Ectodermal cell (in vitro differentiated cells): ENCODE data around the gene MBD6.

ENCODE experiments used
- H3K27ac ChIP-seq: 2 replicates; pipeline ENCODE4 v1.7.0; 2013; ENCODE audit warnings: mild to moderate bottlenecking, low read depth, low read length; ENCODE audit not compliant: insufficient read depth, poor library complexity, severe bottlenecking
- H3K27me3 ChIP-seq: 2 replicates; pipeline ENCODE4 v1.7.0; 2013; ENCODE audit warnings: mild to moderate bottlenecking, low read length; ENCODE audit not compliant: insufficient read depth, control insufficient read depth, poor library complexity, severe bottlenecking
- H3K36me3 ChIP-seq: one replicate; pipeline ENCODE4 v1.7.0; 2013; ENCODE audit warnings: low read length; ENCODE audit not compliant: control insufficient read depth, insufficient read depth
- H3K4me1 ChIP-seq: one replicate; pipeline ENCODE4 v1.7.0; 2013; ENCODE audit warnings: low read length; ENCODE audit not compliant: control insufficient read depth, insufficient read depth
- H3K4me3 ChIP-seq: 2 replicates; pipeline ENCODE4 v1.7.0; 2013; ENCODE audit warnings: low read depth, low read length, control low read depth; ENCODE audit not compliant: insufficient read depth
- H3K9me3 ChIP-seq: 2 replicates; pipeline ENCODE4 v1.7.0; 2013; ENCODE audit warnings: mild to moderate bottlenecking, low read length, moderate library complexity; ENCODE audit not compliant: control insufficient read depth
- WGBS, 2 experiments: methylation state at CpG; one replicate each; pipeline ENCODE4 v1.1.7; 2013; ENCODE audit warnings: missing lambda C conversion rate in 2 of 2; 5-methylcytosine and 5-hydroxymethylcytosine counted together

Gene MBD6

DNA sequence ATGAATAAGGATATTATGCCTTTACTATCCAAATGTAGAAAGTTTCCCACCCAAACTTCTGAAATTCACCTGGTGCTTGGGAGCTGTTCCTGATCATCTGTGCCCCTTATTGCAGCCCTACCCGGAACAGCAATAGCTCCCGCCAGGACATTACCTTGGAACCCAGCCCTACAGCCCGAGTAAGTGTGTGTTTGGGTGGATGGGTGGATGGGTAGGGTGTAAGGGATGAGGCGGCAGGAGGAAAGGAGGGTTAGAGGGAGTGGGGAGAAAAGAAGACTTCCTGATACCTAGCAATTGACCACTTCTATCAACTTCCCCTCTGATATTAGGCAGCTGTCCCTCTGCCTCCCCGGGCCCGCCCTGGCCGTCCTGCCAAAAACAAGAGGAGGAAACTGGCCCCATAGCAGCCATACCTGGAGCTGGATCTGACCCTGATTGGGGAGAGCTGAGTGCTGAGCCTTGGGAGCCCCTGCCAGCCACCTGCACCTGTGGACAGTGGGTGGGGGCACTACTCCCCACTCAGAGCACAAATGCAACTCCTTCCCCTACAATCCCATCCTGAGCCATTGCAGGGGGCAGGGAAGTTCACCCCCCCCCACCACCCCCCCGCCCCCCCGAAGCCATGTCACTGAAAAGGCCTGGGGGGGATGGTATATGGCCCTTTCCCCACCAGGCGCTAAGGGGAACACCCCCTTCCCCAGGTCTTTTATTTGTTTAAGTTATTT is 6.4 kb downstream of the MBD6 start:
- H3K27me3 ChIP-seq = no peaks in the 10 kb centered on the region
- no peak overlapping the region for H3K4me3 ChIP-seq
- H3K27ac ChIP-seq = no peak overlapping the region
- H3K9me3 ChIP-seq = no peaks in the 10 kb centered on the region
- 92 to 93% methylated on average over 7 to 9 of the region's 10 CpGs for WGBS, 2 experiments
- peaks cover 25% of the 10 kb centered on the region for H3K4me1 ChIP-seq
- H3K36me3 ChIP-seq = peaks cover 44% of the 10 kb centered on the region

DNA sequence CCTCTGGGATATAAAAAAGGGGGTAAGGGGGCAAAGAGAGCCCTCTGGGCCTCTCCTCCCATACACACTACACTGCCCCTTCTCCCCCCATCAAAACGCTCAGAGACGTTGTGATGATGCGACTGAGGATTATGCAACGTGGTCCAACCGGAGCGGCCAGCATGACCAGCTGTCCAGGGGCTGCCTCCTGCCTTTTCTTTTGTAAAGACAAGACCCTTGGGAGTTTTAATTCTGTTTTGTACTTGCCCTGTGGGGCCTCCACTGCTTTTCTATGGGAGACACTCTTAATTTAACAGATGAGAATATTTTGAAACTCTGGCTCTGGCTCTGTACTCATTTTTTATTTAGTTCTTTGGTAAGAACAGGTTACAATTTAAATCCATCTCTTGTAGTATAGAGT is 7.2 kb downstream of the MBD6 start:
- no peak overlapping the region for H3K4me3 ChIP-seq
- peaks cover 48% of the 10 kb centered on the region for H3K36me3 ChIP-seq
- WGBS, 2 experiments = 92 to 95% methylated on average over 6 of the region's 6 CpGs
- peaks cover 16% of the 10 kb centered on the region for H3K4me1 ChIP-seq
- no peak overlapping the region for H3K27ac ChIP-seq
- H3K27me3 ChIP-seq = no peaks in the 10 kb centered on the region
- H3K9me3 ChIP-seq = no peaks in the 10 kb centered on the region

DNA sequence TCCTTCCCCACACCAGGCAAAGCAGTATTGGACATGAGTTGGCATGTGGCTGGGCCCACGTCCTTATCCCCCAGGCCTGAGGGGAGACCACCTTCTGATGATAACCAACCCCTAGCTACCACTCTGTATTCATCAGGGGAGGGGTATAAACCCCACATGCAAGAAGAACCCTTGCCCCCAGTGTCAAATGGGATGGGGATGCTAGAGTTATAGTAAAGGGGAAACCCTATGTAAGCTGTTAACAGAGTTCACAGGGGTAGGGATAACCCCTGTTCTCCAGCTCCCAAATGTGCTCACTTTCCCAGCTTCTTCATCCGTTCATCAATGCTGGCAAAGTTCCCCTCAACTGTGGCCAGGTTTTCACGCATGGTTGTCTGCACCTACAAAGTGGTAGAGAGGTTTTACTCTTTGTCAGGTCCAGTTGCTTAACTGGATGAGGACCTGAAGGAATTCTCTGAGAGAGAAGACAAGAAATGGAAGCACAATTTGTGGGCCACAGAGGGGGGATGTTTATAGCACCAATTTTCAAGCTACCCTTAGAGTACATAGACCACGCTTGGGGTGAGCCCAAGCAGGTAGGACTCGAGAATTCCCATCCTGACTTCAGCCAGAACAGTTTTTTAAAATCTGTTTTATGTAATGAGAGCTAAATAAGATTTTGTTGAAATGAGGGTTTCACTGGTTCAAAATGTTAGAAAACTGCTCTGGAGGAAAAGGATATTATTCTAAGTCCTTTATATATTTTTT is 7.9 kb downstream of the MBD6 start:
- H3K36me3 ChIP-seq = peaks cover 50% of the 10 kb centered on the region

DNA sequence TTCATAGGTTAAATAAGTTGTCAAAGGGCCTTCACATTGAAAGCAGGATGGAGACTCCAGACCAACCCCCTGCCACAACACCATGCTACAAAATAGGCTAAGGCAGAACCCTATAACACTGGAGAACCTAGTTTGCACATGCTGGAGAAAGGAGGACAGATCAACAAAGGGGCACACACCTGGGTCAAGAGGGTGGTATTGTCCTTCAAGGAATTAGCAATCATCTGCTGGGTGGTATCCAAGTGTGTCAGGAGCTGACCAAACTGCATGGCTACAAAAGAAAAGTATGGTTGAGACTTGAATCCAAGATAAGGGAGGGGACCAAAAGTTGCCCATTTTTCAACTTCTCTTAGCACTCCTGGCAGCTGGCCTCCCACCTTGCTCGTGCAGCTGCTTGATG is 9.2 kb downstream of the MBD6 start:
- H3K4me3 ChIP-seq = no peak overlapping the region
- no peaks in the 10 kb centered on the region for H3K9me3 ChIP-seq
- H3K4me1 ChIP-seq = no peaks in the 10 kb centered on the region
- no peak overlapping the region for H3K27ac ChIP-seq
- WGBS, 2 experiments = 93 to 94% methylated on average over 1 of the region's 1 CpG
- H3K27me3 ChIP-seq = no peaks in the 10 kb centered on the region
- peaks cover 50% of the 10 kb centered on the region for H3K36me3 ChIP-seq

More for the DNA sequence above, 7.9 kb downstream of the MBD6 start:
- Histone ChIP-seq H3K27me3 (no peaks in the 10 kb centered on the region), H3K9me3 (no peaks in the 10 kb centered on the region), H3K27ac (no peak overlapping the region), H3K4me1 (peaks cover 9% of the 10 kb centered on the region), H3K4me3 (no peak overlapping the region)
- WGBS, 2 experiments = 94 to 97% methylated on average over 5 of the region's 5 CpGs

DNA sequence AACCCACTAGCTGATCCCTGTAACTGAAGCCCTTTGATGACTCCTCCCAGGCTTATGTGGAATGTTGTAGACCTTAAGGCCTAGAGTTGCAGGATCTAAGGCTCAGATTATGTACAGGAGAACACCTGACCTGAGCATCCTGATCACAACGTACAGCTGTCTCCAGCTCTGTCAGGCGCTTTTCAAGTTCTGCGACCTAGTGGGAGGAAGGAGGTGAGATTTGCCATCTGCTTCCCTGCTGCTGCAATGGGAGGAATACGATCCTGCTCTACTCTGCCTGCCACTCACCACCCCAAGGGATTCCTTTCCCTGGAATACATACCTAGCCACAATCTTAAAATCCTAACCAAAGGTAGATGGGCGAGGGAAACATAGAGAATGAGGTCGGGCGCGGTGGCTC is 10.5 kb downstream of the MBD6 start:
- Histone ChIP-seq H3K4me3 (no peak overlapping the region), H3K36me3 (peaks cover 38% of the 10 kb centered on the region), H3K27me3 (no peaks in the 10 kb centered on the region), H3K4me1 (no peaks in the 10 kb centered on the region), H3K9me3 (no peaks in the 10 kb centered on the region), H3K27ac (no peak overlapping the region)
- WGBS, 2 experiments = 93% methylated on average over 7 to 8 of the region's 8 CpGs

DNA sequence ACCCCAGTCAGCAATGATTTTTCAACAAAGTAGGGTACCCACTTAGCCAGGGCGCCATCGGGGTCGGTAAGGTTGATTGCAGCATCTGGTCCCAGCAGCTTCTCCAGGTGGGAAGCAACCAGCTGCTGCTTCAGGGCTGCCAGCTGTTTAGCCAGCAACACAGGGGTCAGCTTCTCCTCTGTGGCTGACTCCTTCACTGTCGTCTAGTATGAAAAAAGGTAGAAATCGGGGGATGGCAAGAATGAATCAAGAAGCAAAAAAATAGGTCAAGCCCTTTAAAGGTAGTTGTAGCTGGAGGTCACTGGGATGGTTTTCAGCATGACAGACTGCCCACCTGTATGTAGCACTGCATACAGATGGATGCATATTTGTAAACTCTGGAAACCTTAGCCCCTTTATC is 11.6 kb downstream of the MBD6 start:
- H3K4me1 ChIP-seq = no peaks in the 10 kb centered on the region
- peaks cover 34% of the 10 kb centered on the region for H3K36me3 ChIP-seq
- no peaks in the 10 kb centered on the region for H3K9me3 ChIP-seq
- 96% methylated on average over 5 of the region's 5 CpGs for WGBS, 2 experiments
- no peak overlapping the region for H3K4me3 ChIP-seq
- no peak overlapping the region for H3K27ac ChIP-seq
- H3K27me3 ChIP-seq = no peaks in the 10 kb centered on the region

DNA sequence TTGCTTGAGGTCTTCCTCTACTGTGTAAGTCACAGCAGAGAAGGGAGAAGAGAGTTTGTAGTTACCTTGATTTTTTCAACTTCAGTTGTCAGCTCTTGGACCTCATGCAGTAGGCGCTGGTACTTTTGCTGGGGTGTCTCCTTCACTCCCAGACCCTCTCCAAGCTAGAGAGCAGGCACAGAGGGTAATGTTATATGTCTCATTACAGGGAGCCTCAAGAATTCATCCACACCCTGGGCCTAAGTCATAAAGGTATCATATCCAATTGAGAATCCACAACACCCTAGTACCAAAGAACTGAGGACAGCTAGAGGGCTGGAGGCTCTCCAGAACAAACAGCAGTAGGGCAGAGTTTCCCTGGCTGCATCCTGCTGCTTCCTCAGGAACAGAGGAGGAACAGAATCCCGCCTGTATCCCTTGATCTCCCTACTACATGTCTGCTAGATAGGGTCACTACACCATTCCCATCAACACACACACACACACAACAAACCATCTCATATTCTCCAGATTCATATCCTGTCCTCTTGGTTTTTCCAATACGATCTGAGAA is 12.4 kb downstream of the MBD6 start:
- Histone ChIP-seq H3K4me3 (no peak overlapping the region), H3K9me3 (no peaks in the 10 kb centered on the region), H3K4me1 (no peaks in the 10 kb centered on the region), H3K36me3 (peaks cover 31% of the 10 kb centered on the region), H3K27ac (no peak overlapping the region), H3K27me3 (no peaks in the 10 kb centered on the region)
- 89 to 93% methylated on average over 3 of the region's 3 CpGs for WGBS, 2 experiments

DNA sequence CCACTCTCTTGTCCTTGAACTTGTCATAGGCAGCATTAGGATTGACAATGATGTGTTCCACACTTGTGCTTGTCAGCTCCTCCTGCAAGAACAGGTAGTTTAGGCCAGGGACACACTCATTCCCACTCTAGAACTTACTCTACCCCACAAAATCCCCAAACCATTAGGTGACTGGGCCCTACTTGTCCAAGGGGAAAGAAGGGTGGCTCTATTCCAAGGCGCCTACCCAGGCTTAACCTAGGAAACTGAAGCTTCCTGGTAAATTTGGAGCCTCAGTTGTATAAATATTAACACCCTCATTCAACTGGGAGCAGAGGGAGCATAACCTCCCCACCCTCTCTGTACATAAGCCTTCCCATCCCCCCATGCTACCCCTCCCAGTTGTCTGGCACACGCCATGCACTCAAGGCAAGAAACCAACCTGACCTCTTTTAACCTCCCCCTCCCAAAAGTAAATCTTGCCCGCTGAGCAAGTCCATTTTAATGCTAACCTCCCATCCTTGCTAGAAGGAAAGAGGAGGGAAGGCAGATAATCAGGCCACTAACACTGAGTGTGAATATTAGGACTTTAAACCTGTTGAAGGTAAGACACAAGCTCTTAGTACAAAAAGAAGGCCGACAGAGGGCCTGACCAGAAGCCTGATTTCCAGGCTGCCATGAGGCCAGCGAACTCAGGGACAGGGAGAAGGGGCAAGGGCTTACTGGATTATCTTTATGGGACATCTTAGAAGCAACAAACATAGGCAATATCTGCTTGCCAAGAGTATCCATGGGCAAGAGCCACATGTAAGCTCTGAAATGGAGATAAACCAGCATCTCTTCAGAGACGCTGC is 13.4 kb downstream of the MBD6 start:
- no peaks in the 10 kb centered on the region for H3K27me3 ChIP-seq
- H3K27ac ChIP-seq = no peak overlapping the region
- no peaks in the 10 kb centered on the region for H3K4me1 ChIP-seq
- no peaks in the 10 kb centered on the region for H3K9me3 ChIP-seq
- no peak overlapping the region for H3K4me3 ChIP-seq
- WGBS, 2 experiments = 68 to 69% methylated on average over 6 of the region's 6 CpGs
- H3K36me3 ChIP-seq = peaks cover 28% of the 10 kb centered on the region

DNA sequence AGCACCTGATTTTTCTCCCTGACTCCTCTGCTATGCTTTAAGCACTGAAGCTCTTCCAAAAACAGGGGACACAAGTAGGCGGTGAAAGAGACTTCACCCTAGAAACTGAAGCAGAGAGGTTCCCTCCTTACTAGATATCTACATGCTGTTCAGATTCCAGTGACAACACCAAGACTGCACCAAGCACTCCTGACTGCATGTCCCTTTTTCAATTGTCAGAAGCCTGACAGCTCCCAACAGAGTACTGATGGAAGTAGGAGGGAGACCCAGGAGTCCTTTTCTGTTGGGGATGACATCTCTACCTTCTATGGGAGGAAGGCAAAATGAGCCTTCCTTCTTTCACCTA is 13.9 kb downstream of the MBD6 start:
- no peaks in the 10 kb centered on the region for H3K9me3 ChIP-seq
- no peak overlapping the region for H3K27ac ChIP-seq
- H3K4me1 ChIP-seq = no peaks in the 10 kb centered on the region
- 96 to 97% methylated on average over 1 of the region's 1 CpG for WGBS, 2 experiments
- no peak overlapping the region for H3K4me3 ChIP-seq
- H3K36me3 ChIP-seq = peaks cover 30% of the 10 kb centered on the region
- H3K27me3 ChIP-seq = no peaks in the 10 kb centered on the region
